Measurements from ENCODE around the gene BMP10. TPM values are rescaled to one million over a fixed set of nuclear protein-coding genes. Genes with fewer than 3 reads are reported as not detected.

Gene BMP10
- total and polyA plus RNA-seq, 2 of the 8 experiments (the other 6 are each of a cell fraction or from before 2014, with no cell fraction given) = not detected

- no peak for TF ChIP-seq CHD7 (IDR thresholded peaks at IDR 0.05; ENCODE audit: insufficient replicate concordance, low read length)
- no peak for TF ChIP-seq POLR2A (IDR thresholded peaks at IDR 0.05; ENCODE audit: control extremely low read depth in 1 of 2, low read depth in 2 of 2, low read length in 2 of 2)
- no peak for TF ChIP-seq ZNF274 (IDR thresholded peaks at IDR 0.05; ENCODE audit: borderline replicate concordance, extremely low read depth, low read length)
- no peak for TF ChIP-seq POLR2AphosphoS5 (IDR thresholded peaks at IDR 0.05; ENCODE audit: low read depth, low read length)
- no peak for TF ChIP-seq SUZ12 (IDR thresholded peaks at IDR 0.05; ENCODE audit: low read length)
- no peak for TF ChIP-seq EGR1 (IDR thresholded peaks at IDR 0.05; ENCODE audit: borderline replicate concordance, low read depth, low read length)
- TF ChIP-seq JUND (IDR thresholded peaks at IDR 0.05; ENCODE audit: low read length) = no peak
- TF ChIP-seq SRF (IDR thresholded peaks at IDR 0.05; ENCODE audit: low read depth, low read length) = no peak
- TF ChIP-seq CTBP2 (IDR thresholded peaks at IDR 0.05; ENCODE audit: borderline replicate concordance, insufficient read depth, insufficient read length, low read length) = no peak
- no peak for TF ChIP-seq E2F6 (IDR thresholded peaks at IDR 0.05)
- TF ChIP-seq NANOG (IDR thresholded peaks at IDR 0.05; ENCODE audit: insufficient read depth, low read depth, low read length, poor library complexity, severe bottlenecking) = no peak
Observed at GRCh38 chr2:68911709-68912108, 40.5 kb upstream of the BMP10 start (continued).
